GM18861 (cell line): Measurements from ENCODE around the gene WDR1.

Experiments used
- ATAC-seq: cut with Tn5 transposase; IDR thresholded peaks from one replicate; pipeline ENCODE4 v1.9.1; 2021; ENCODE audit not compliant: unreplicated experiment

Gene WDR1

GRCh38 chr4:10075158-10075863 is 41.3 kb downstream of the WDR1 start:
- no peak for ATAC-seq

DNA sequence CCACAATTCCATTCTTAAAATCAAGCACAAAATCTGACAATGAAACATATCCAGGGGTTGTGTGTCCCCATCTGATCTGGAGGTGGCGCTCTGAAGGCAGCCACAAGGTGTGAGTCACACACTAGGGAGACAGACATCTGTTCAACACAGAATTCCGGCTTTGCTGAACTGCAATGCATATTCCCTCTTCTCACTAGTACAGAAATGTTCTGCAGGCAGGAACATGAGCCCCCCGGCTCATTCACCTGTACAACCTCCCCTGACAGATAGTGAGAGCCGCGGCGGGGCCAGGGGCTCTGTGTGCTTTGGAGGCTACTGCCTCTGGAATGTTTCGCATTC is 41.9 kb downstream of the WDR1 start:
- ATAC-seq, result no peak

DNA sequence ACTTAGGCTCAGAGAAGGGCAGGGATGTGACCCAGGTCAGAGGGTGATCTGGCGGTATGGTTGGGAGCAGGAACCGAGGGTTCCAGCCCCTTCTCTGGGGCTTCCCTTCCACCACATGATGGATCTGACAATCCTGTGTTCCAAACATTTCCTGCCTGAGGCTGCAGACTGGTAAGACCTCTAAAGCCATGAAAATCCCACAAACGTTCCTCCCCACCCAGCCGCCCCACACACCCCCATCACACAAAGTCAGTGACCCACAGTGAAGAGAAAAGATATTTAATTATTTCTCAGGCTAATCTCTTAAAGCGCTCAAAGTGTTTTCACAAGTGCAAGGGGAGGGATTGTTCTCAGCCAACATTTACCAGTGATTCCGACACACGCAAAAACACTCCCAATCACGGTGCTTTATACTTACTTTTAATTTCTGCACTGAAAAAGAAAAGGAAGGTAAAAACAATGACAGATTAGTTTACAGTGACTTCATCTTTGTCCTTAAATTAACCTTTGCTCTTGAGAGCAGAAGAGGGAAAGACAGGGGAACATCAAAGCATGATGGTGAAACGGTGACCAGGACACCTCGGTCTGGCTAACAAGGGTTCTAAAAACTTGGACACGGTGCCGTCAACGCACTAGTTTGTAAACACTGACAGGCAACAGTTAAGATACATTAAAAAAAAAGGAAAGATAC is 42.4 kb downstream of the WDR1 start:
- no peak for ATAC-seq

DNA sequence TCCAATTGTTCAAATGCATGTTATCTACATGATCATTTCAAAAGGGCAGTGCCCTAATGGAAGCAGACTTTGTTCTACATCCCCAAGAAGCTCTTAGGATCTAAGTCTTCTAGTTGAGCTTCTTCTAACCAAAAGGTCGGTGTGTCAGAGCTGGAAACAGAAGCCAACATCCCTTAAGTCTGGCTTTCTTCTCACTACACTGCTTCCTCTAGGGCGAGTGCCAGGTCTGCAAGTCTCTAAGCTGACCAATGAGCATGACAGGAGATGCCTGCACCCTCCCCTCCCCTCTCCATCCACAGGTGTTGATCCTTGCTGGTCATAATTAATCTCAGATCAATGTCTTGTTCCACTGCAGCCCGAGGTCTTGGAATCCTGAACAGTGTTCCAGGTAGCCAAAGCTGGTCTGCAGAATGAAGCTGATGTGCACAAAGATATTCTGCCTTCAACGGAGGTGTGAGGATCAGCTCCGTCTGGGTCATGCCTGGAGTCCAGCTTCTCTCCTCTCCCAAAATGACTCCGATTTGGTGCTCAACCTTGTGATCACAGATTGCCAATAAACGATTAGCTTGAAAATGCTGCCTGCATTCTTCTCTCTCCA is 44.1 kb downstream of the WDR1 start:
- ATAC-seq, result no peak

GRCh38 chr4:10069075-10069642 is 47.4 kb downstream of the WDR1 start:
- ATAC-seq, result no peak

- no peak for ATAC-seq
Measured at GRCh38 chr4:10066670-10067651, 49.6 kb downstream of the WDR1 start.

- ATAC-seq, result no peak
Measured at GRCh38 chr4:10066206-10066605, 50.4 kb downstream of the WDR1 start.

GRCh38 chr4:10063544-10064300 is 52.9 kb downstream of the WDR1 start:
- ATAC-seq, result no peak

- ATAC-seq, result no peak
Measured at GRCh38 chr4:10061650-10062415, 54.8 kb downstream of the WDR1 start.

DNA sequence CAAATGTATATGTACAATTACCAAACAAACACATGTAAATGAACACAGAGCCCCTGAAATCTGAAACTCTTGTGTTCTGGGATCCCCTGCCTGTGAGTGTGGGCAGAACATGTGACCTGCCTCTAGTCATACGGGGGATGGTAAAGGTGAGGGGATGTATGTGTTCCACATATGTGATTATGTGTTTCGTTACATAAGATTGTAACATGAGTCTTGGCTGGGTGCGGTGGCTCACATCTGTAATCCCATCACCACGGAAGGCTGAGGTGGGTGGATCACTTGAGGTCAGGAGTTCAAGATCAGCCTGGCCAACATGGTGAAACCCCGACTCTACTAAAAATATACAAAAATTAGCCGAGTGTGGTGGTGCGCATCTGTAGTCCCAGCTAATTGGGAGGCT is 58.2 kb downstream of the WDR1 start:
- no peak for ATAC-seq

DNA sequence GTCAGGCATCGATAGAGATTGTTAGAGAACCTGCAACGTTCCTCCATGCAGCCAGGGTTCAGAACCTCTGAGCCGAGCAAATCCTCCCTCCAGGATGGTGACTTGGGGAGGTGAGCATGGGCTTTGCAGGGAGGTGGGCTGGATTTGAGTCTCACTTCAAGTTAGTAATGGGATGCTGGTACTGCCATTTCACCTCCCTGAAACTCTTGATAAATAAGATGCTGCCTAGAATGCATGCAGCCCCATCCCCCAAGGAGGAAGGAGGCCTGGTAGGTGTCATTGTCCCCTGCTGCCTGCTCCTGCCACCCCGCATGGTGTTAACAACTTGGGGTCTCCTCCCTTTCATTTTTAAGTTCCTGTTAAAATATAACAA is 59.6 kb downstream of the WDR1 start:
- no peak for ATAC-seq

DNA sequence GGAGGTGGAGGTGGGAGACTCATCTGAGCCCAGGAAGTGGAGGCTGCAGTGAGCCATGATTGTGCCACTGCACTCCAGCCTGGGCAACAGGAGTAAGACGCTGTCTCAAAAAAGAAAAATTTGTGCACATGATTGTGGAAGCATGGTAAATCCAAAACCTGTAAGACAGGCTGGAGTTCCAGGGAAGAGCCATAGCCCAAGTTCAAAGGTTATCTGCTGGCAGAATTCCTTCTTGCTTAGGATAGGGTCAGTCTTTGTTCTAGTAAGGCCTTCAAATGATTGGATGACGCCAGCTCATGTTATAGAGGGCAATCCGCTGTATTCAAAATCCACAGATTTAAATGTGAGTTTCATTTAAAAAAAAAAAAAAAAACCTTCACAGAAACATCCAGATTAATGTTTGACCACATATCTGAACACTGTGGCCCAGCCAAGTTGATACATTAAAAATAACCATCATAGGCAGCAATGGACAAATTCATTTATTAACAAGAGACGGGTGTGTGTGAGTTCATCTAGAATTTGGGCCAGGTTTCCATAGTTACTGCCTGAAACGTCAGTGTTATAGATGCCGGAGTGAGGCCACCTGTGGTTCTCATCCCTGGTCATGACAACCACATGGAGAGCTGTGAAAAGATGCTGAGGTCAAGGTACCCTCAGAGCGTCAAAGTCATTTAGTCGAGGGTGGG is 60.1 kb downstream of the WDR1 start:
- no peak for ATAC-seq

DNA sequence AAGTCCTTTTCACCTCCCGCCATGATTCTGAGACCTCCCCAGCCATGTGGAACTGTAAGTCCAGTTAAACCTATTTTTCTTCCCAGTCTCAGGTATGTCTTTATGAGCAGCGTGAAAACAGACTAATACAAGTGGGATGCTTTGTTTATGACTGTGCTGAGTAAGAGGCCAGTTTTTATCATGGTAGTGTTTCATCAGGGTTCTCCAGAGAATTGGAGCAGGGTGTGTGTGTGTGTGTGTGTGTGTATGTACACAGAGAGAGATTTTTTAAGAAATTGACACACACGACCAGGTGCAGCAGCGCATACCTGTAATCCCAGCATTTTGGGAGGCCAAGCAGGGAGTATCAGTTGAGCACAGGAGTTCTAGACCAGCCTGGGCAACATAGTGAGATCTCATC is 60.7 kb downstream of the WDR1 start:
- ATAC-seq, result no peak

- ATAC-seq, result no peak
Measured at GRCh38 chr4:10054571-10055041, 62.0 kb downstream of the WDR1 start.

GRCh38 chr4:10053635-10054453 is 62.8 kb downstream of the WDR1 start:
- no peak for ATAC-seq

DNA sequence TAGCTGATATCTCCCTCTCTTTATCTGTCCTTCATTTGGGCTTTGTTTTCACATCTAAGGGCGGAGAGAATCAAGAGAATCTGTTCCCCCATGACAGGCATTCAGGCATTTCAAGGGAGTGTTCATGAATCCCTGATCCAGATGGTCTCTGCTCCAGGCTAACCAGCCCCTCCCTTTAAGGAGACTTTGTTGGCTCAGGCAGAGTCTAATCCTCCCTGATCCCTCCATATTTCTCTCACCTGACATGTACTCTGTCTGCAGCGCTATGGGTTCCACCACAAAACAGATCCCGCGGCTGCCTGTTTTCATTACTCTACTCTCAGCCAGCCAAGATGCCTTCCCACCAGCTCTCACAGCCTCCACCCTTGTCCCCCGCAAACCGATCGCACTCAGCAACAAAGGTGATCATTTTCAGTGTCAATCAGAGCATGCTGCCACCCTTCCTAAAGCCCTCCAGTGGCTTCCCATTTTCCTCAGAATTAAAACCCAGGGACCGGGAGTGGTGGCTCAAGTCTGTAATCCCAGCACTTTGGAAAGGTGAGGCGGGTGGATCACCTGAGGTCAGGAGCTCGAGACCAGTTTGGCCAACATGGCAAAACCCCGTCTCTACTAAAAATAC is 65.0 kb downstream of the WDR1 start:
- no peak for ATAC-seq

GRCh38 chr4:10050721-10051120 is 65.9 kb downstream of the WDR1 start:
- no peak for ATAC-seq

- ATAC-seq, result no peak
Measured at GRCh38 chr4:10050261-10050661, 66.3 kb downstream of the WDR1 start.
